Trophoblast cell (in vitro differentiated cells and primary cell): ENCODE measurements around the gene ANXA10.

Experiments used
- DNase-seq, 2 donors: peaks; one replicate each; pipeline ENCODE4 v3.0.0-alpha.2; 2016
- H2AFZ ChIP-seq: 2 replicates; pipeline ENCODE4 v1.6.1; 2013; ENCODE audit warnings: low read length, moderate library complexity, mild to moderate bottlenecking; ENCODE audit not compliant: insufficient read depth, poor library complexity
- H2AK5ac ChIP-seq: 2 replicates; pipeline ENCODE4 v1.6.1; 2013; ENCODE audit warnings: mild to moderate bottlenecking, low read length
- H2BK120ac ChIP-seq: 2 replicates; pipeline ENCODE4 v1.6.1; 2013; ENCODE audit warnings: low read length, mild to moderate bottlenecking, moderate library complexity; ENCODE audit not compliant: insufficient read depth, poor library complexity
- H2BK12ac ChIP-seq: 2 replicates; pipeline ENCODE4 v1.6.1; 2013; ENCODE audit warnings: mild to moderate bottlenecking, low read length, moderate library complexity
- H2BK5ac ChIP-seq: 2 replicates; pipeline ENCODE4 v1.6.1; 2013; ENCODE audit warnings: low read length, low read depth, moderate library complexity, mild to moderate bottlenecking; ENCODE audit not compliant: poor library complexity
- H3K14ac ChIP-seq: 2 replicates; pipeline ENCODE4 v1.6.1; 2013; ENCODE audit warnings: mild to moderate bottlenecking, low read length
- H3K18ac ChIP-seq: 2 replicates; pipeline ENCODE4 v1.6.1; 2013; ENCODE audit warnings: mild to moderate bottlenecking, low read length
- H3K23ac ChIP-seq: 2 replicates; pipeline ENCODE4 v1.6.1; 2013; ENCODE audit warnings: low read length
- H3K27ac ChIP-seq: 2 replicates; pipeline ENCODE4 v1.5.1; 2013; ENCODE audit warnings: low read depth, mild to moderate bottlenecking, inconsistent platforms, low read length, moderate library complexity
- H3K27me3 ChIP-seq: 2 replicates; pipeline ENCODE4 v1.6.1; 2013; ENCODE audit warnings: inconsistent platforms, mild to moderate bottlenecking, low read length, moderate library complexity; ENCODE audit not compliant: insufficient read depth
- H3K36me3 ChIP-seq, 2 experiments: 1 replicate in 1 of 2; 2 replicates in 1 of 2; pipeline ENCODE4 v1.6.1; 2013; ENCODE audit warnings: low read length in 2 of 2, mild to moderate bottlenecking in 2 of 2, moderate library complexity in 1 of 2; ENCODE audit not compliant: insufficient read depth in 2 of 2, control insufficient read depth in 1 of 2
- H3K4ac ChIP-seq: 2 replicates; pipeline ENCODE4 v1.6.1; 2013; ENCODE audit warnings: low read depth, mild to moderate bottlenecking, low read length, moderate library complexity
- H3K4me1 ChIP-seq, 2 experiments: 1 replicate in 1 of 2; 2 replicates in 1 of 2; pipeline ENCODE4 v1.6.1; 2013; ENCODE audit warnings: low read length in 2 of 2, mild to moderate bottlenecking in 2 of 2, moderate library complexity in 1 of 2; ENCODE audit not compliant: insufficient read depth in 2 of 2, control insufficient read depth in 1 of 2
- H3K4me2 ChIP-seq: 2 replicates; pipeline ENCODE4 v1.6.1; 2013; ENCODE audit warnings: inconsistent platforms, mild to moderate bottlenecking, low read length, moderate library complexity
- H3K4me3 ChIP-seq: 2 replicates; pipeline ENCODE4 v1.5.1; 2013; ENCODE audit warnings: mild to moderate bottlenecking, low read depth, low read length, inconsistent platforms
- H3K79me1 ChIP-seq: one replicate; pipeline ENCODE4 v1.6.1; 2013; ENCODE audit warnings: low read length
- H3K79me2 ChIP-seq: 2 replicates; pipeline ENCODE4 v1.6.1; 2013; ENCODE audit warnings: low read length, mild to moderate bottlenecking; ENCODE audit not compliant: control insufficient read depth, insufficient read depth, poor library complexity
- H3K9ac ChIP-seq: 2 replicates; pipeline ENCODE4 v1.6.1; 2013; ENCODE audit warnings: mild to moderate bottlenecking, low read length
- H3K9me3 ChIP-seq: 2 replicates; pipeline ENCODE4 v1.6.1; 2013; ENCODE audit warnings: low read depth, mild to moderate bottlenecking, control low read depth, inconsistent platforms, low read length; ENCODE audit not compliant: insufficient read depth
- H4K12ac ChIP-seq: 2 replicates; pipeline ENCODE4 v1.6.1; 2013; ENCODE audit warnings: low read depth, mild to moderate bottlenecking, low read length, moderate library complexity
- H4K8ac ChIP-seq: 2 replicates; pipeline ENCODE4 v1.6.1; 2013; ENCODE audit warnings: low read depth, mild to moderate bottlenecking, low read length, moderate library complexity
- H4K91ac ChIP-seq: one replicate; pipeline ENCODE4 v1.6.1; 2013; ENCODE audit warnings: low read depth, mild to moderate bottlenecking, low read length, moderate library complexity
- WGBS: extraction: QIAGEN DNeasy Blood & Tissue Kit; methylation state at CpG from one replicate; pipeline ENCODE4 v1.1.7; 2013; ENCODE audit warnings: missing lambda C conversion rate; ENCODE audit not compliant: insufficient read length, insufficient coverage; ENCODE audit errors: extremely low coverage; 5-methylcytosine and 5-hydroxymethylcytosine counted together

The ANXA10 gene

GRCh38 chr4:168098248-168098717 is 5.9 kb downstream of the ANXA10 start:
- no peak overlapping the region for H4K12ac ChIP-seq

GRCh38 chr4:168099195-168099594 is 6.9 kb downstream of the ANXA10 start:
- Histone ChIP-seq H3K27me3 (no peaks in the 10 kb centered on the region), H3K9me3 (no peaks in the 10 kb centered on the region), H2AK5ac (no peak overlapping the region), H4K12ac (no peak overlapping the region), H2AFZ (no peak overlapping the region), H3K79me2 (no peaks in the 10 kb centered on the region), H2BK5ac (no peak overlapping the region), H3K36me3 (no peaks in the 10 kb centered on the region), H3K14ac (no peak overlapping the region), H3K4me3 (no peak overlapping the region), H3K4me1 (no peaks in the 10 kb centered on the region), H3K23ac (no peak overlapping the region), H4K91ac (no peak overlapping the region), H2BK12ac (no peak overlapping the region), H2BK120ac (no peak overlapping the region), H3K18ac (no peak overlapping the region), H3K79me1 (no peaks in the 10 kb centered on the region), H3K9ac (no peak overlapping the region), H4K8ac (no peak overlapping the region), H3K4me2 (no peak overlapping the region), H3K27ac (no peak overlapping the region), H3K4ac (no peak overlapping the region)
- no peak for DNase-seq
- WGBS, result no CpG with 5 or more reads among the region's 3 CpGs

More at GRCh38 chr4:168098248-168098717, 5.9 kb downstream of the ANXA10 start:
- Histone ChIP-seq H2AK5ac (no peak overlapping the region), H3K14ac (no peak overlapping the region), H3K27ac (no peak overlapping the region), H4K91ac (no peak overlapping the region), H4K8ac (no peak overlapping the region), H3K9ac (no peak overlapping the region), H3K18ac (no peak overlapping the region), H3K79me2 (no peaks in the 10 kb centered on the region), H2AFZ (no peak overlapping the region), H3K4me1 (no peaks in the 10 kb centered on the region), H3K4me3 (no peak overlapping the region), H3K27me3 (no peaks in the 10 kb centered on the region), H2BK5ac (no peak overlapping the region), H2BK120ac (no peak overlapping the region), H3K79me1 (no peaks in the 10 kb centered on the region), H3K36me3 (no peaks in the 10 kb centered on the region), H3K23ac (no peak overlapping the region), H3K9me3 (no peaks in the 10 kb centered on the region), H3K4me2 (no peak overlapping the region), H2BK12ac (no peak overlapping the region), H3K4ac (no peak overlapping the region)
- no CpG with 5 or more reads among the region's 1 CpG for WGBS
- DNase-seq, result peak; percentile 2 to 63

- Histone ChIP-seq H3K79me2 (no peaks in the 10 kb centered on the region), H3K14ac (no peak overlapping the region), H4K8ac (no peak overlapping the region), H2BK120ac (no peak overlapping the region), H2AK5ac (no peak overlapping the region), H2BK5ac (no peak overlapping the region), H3K23ac (no peak overlapping the region), H3K79me1 (no peaks in the 10 kb centered on the region), H3K4me2 (no peak overlapping the region), H3K36me3 (no peaks in the 10 kb centered on the region), H3K18ac (no peak overlapping the region), H3K27ac (no peak overlapping the region), H2AFZ (no peak overlapping the region), H3K4ac (no peak overlapping the region), H3K9me3 (no peaks in the 10 kb centered on the region), H3K27me3 (no peaks in the 10 kb centered on the region), H2BK12ac (no peak overlapping the region), H3K4me1 (no peaks in the 10 kb centered on the region), H4K12ac (no peak overlapping the region), H4K91ac (no peak overlapping the region), H3K9ac (no peak overlapping the region), H3K4me3 (no peak overlapping the region)
- no peak for DNase-seq
- no CpG with 5 or more reads among the region's 1 CpG for WGBS
Measured at GRCh38 chr4:168101026-168101425, 8.7 kb downstream of the ANXA10 start.

- Histone ChIP-seq H2BK12ac (no peak overlapping the region), H3K79me2 (no peaks in the 10 kb centered on the region), H4K91ac (no peak overlapping the region), H3K36me3 (no peaks in the 10 kb centered on the region), H3K9me3 (no peaks in the 10 kb centered on the region), H4K12ac (no peak overlapping the region), H4K8ac (no peak overlapping the region), H3K18ac (no peak overlapping the region), H3K27me3 (no peaks in the 10 kb centered on the region), H3K9ac (no peak overlapping the region), H2AK5ac (no peak overlapping the region), H3K4me3 (no peak overlapping the region), H3K23ac (no peak overlapping the region), H3K27ac (no peak overlapping the region), H3K79me1 (no peaks in the 10 kb centered on the region), H2BK120ac (no peak overlapping the region), H3K4me1 (no peaks in the 10 kb centered on the region), H3K4ac (no peak overlapping the region), H2BK5ac (no peak overlapping the region), H3K14ac (no peak overlapping the region), H3K4me2 (no peak overlapping the region), H2AFZ (no peak overlapping the region)
- WGBS, result no CpG with 5 or more reads among the region's 3 CpGs
- DNase-seq, result no peak
Measured at GRCh38 chr4:168102403-168102802, 10.1 kb downstream of the ANXA10 start.
